Erythroblast (primary cell): Measurements from ENCODE around the gene IRF2BP2.

Experiments
- GATA1 ChIP-seq: IDR thresholded peaks from 2 replicates; pipeline ENCODE4 v1.6.1; 2011; ENCODE audit warnings: low read depth, mild to moderate bottlenecking, control low read depth, low read length, moderate library complexity
- POLR2A ChIP-seq: IDR thresholded peaks from 2 replicates; pipeline ENCODE4 v1.6.1; 2011; ENCODE audit warnings: mild to moderate bottlenecking, low read length

GRCh38 chr1:234570329-234571120 lies 39.5 kb downstream of the IRF2BP2 start:
- no peak for TF ChIP-seq POLR2A
- no peak for TF ChIP-seq GATA1
